Ishikawa (cell line): ENCODE data around the gene ACOXL.

ENCODE experiments used
- CEBPB ChIP-seq: IDR thresholded peaks from 2 replicates; pipeline ENCODE4 v1.6.1; 2012
- CREB1 ChIP-seq: IDR thresholded peaks from 2 replicates; pipeline ENCODE4 v1.6.1; 2012; ENCODE audit warnings: low read depth
- FOXM1 ChIP-seq: IDR thresholded peaks from 2 replicates; pipeline ENCODE4 v1.6.1; 2012; ENCODE audit warnings: low read depth, borderline replicate concordance
- NFIC ChIP-seq: IDR thresholded peaks from 2 replicates; pipeline ENCODE4 v1.6.1; 2012
- TCF12 ChIP-seq: IDR thresholded peaks from 2 replicates; pipeline ENCODE4 v1.6.1; 2012; ENCODE audit warnings: low read depth
- TF ChIP-seq, protein P1 (sequence below): IDR thresholded peaks from 2 replicates; pipeline ENCODE4 v1.6.1; 2012; ENCODE audit warnings: low read depth, mild to moderate bottlenecking

- no peak for TF ChIP-seq CEBPB
- no peak for TF ChIP-seq FOXM1
- TF ChIP-seq, protein P1, sequence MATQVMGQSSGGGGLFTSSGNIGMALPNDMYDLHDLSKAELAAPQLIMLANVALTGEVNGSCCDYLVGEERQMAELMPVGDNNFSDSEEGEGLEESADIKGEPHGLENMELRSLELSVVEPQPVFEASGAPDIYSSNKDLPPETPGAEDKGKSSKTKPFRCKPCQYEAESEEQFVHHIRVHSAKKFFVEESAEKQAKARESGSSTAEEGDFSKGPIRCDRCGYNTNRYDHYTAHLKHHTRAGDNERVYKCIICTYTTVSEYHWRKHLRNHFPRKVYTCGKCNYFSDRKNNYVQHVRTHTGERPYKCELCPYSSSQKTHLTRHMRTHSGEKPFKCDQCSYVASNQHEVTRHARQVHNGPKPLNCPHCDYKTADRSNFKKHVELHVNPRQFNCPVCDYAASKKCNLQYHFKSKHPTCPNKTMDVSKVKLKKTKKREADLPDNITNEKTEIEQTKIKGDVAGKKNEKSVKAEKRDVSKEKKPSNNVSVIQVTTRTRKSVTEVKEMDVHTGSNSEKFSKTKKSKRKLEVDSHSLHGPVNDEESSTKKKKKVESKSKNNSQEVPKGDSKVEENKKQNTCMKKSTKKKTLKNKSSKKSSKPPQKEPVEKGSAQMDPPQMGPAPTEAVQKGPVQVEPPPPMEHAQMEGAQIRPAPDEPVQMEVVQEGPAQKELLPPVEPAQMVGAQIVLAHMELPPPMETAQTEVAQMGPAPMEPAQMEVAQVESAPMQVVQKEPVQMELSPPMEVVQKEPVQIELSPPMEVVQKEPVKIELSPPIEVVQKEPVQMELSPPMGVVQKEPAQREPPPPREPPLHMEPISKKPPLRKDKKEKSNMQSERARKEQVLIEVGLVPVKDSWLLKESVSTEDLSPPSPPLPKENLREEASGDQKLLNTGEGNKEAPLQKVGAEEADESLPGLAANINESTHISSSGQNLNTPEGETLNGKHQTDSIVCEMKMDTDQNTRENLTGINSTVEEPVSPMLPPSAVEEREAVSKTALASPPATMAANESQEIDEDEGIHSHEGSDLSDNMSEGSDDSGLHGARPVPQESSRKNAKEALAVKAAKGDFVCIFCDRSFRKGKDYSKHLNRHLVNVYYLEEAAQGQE = no peak
- no peak for TF ChIP-seq NFIC
- no peak for TF ChIP-seq TCF12
- TF ChIP-seq CREB1 = no peak
Observed at GRCh38 chr2:110838657-110839384, 106.4 kb downstream of the ACOXL start.
